Liver (tissue), 9 donors: Measurements from ENCODE around the gene URM1. TPM values are rescaled to one million over a fixed set of nuclear protein-coding genes. Genes with fewer than 3 reads are reported as not detected.

Source experiments
- DNase-seq: peaks from one replicate; pipeline ENCODE4 v3.0.0-alpha.2; 2017; ENCODE audit warnings: low spot score
- H3K27ac ChIP-seq, 2 donors: one replicate each; pipeline ENCODE4 v1.7.0; 2013; ENCODE audit warnings: inconsistent platforms in 2 of 2, low read length in 2 of 2, control low read depth in 1 of 2, low read depth in 1 of 2, mild to moderate bottlenecking in 1 of 2
- H3K27me3 ChIP-seq, 4 donors: one replicate each; pipeline versions ENCODE4 v1.6.1 to v1.7.0; 2013; ENCODE audit warnings: low read length in 3 of 4, inconsistent platforms in 1 of 4, mild to moderate bottlenecking in 1 of 4, moderate library complexity in 1 of 4; ENCODE audit not compliant: control insufficient read depth in 4 of 4, insufficient read depth in 4 of 4
- H3K36me3 ChIP-seq, 4 donors: one replicate each; pipeline versions ENCODE4 v1.6.1 to v1.7.0; 2013; ENCODE audit warnings: low read length in 3 of 4, mild to moderate bottlenecking in 3 of 4, low read depth in 1 of 4, moderate library complexity in 1 of 4; ENCODE audit not compliant: control insufficient read depth in 4 of 4, insufficient read depth in 3 of 4
- H3K4me1 ChIP-seq, 4 donors: one replicate each; pipeline versions ENCODE4 v1.6.1 to v1.7.0; 2013; ENCODE audit warnings: low read length in 3 of 4, mild to moderate bottlenecking in 3 of 4, moderate library complexity in 1 of 4; ENCODE audit not compliant: control insufficient read depth in 4 of 4, insufficient read depth in 4 of 4
- H3K4me3 ChIP-seq, 3 donors: one replicate each; pipeline versions ENCODE4 v1.6.1 to v1.7.0; 2013; ENCODE audit warnings: low read length in 3 of 3, control low read depth in 1 of 3, low read depth in 1 of 3, mild to moderate bottlenecking in 1 of 3
- H3K9ac ChIP-seq, 2 donors: one replicate each; pipeline ENCODE4 v1.7.0; 2013; ENCODE audit warnings: low read length in 2 of 2, mild to moderate bottlenecking in 2 of 2, moderate library complexity in 2 of 2, control low read depth in 1 of 2, low read depth in 1 of 2
- H3K9me3 ChIP-seq, 4 donors: one replicate each; pipeline versions ENCODE4 v1.6.1 to v1.7.0; 2013; ENCODE audit warnings: low read length in 3 of 4; ENCODE audit not compliant: control insufficient read depth in 4 of 4
- CTCF ChIP-seq: fragments of 150-350 bp; IDR thresholded peaks from 2 replicates; pipeline ENCODE4 v1.5.1; 2017; ENCODE audit warnings: improper control_type of control experiment, low read depth, low read length; ENCODE audit not compliant: missing input control
- FOXA1 ChIP-seq: IDR thresholded peaks from 2 replicates; pipeline ENCODE4 v1.6.1; 2016; ENCODE audit warnings: antibody characterized with exemption
- FOXA2 ChIP-seq: IDR thresholded peaks from 2 replicates; pipeline ENCODE4 v1.6.1; 2016; ENCODE audit warnings: antibody characterized with exemption
- HNF4A ChIP-seq, 2 donors: conservative IDR thresholded peaks; 2 replicates each; pipeline ENCODE4 v1.6.1; 2016; ENCODE audit warnings: antibody characterized with exemption in 2 of 2, mild to moderate bottlenecking in 2 of 2
- JUND ChIP-seq, 2 donors: IDR thresholded peaks; 2 replicates each; pipeline ENCODE4 v1.6.1; 2016; ENCODE audit warnings: antibody characterized with exemption in 2 of 2
- NR2F2 ChIP-seq: IDR thresholded peaks from 2 replicates; pipeline ENCODE4 v1.6.1; 2016; ENCODE audit warnings: antibody characterized with exemption
- SP1 ChIP-seq: IDR thresholded peaks from 2 replicates; pipeline ENCODE4 v1.6.1; 2018; ENCODE audit warnings: antibody characterized with exemption, mild to moderate bottlenecking
- TAF1 ChIP-seq: conservative IDR thresholded peaks from 2 replicates; pipeline ENCODE4 v1.6.1; 2016; ENCODE audit warnings: antibody characterized with exemption, mild to moderate bottlenecking
- ZBTB33 ChIP-seq: IDR thresholded peaks from 2 replicates; pipeline ENCODE4 v1.6.1; 2016; ENCODE audit warnings: antibody characterized with exemption
- whole genome bisulfite sequencing: extraction: QIAGEN DNeasy Blood & Tissue Kit; methylation state at CpG from one replicate; pipeline ENCODE4 v1.1.7; 2013; 5-methylcytosine and 5-hydroxymethylcytosine counted together
- polyA plus RNA-seq, 2 donors: library from polyadenylated mRNA; stranded (reverse) in 1 of 2; unstranded in 1 of 2; fragments of 200-250 nt in 1 of 2; fragments of >200 nt in 1 of 2; fragmentation: Nextera tagmentation in 1 of 2; extraction: Ambion mirVana in 1 of 2; gene quantifications; one replicate each; pipeline versions ENCODE4 v1.2.1 to v1.2.3, GENCODE V29; 2013 to 2015
- total RNA-seq, 2 donors: library from RNA; depleted of rRNA; stranded (reverse); fragments of >200 nt; gene quantifications; one replicate each; pipeline ENCODE4 v1.2.3, GENCODE V29; 2014
- donor health status: healthy.
- donor health status: healthy.
- donor health status: healthy.
- donor health status: healthy.
- donor health status: healthy.

URM1 gene
- total and polyA plus RNA-seq, 4 donors: 12.1 to 35.0 (median 19.5) TPM

- Histone ChIP-seq H3K9ac (no peak overlapping the region), H3K4me3 (no peak overlapping the region), H3K4me1 (peaks cover 0 to 14% (median 11%) of the 10 kb centered on the region in 4 donors), H3K27me3 (no peaks in the 10 kb centered on the region), H3K27ac (no peak overlapping the region), H3K36me3 (peaks cover 0 to 9% (median 4%) of the 10 kb centered on the region in 4 donors), H3K9me3 (no peaks in the 10 kb centered on the region)
- 92% methylated on average over 5 of the region's 5 CpGs for WGBS
- no peak for DNase-seq
- TF ChIP-seq TAF1 (no peak), ZBTB33 (no peak)
Observed at GRCh38 chr9:128375865-128376264, 4.7 kb downstream of the URM1 start.

GRCh38 chr9:128382261-128382660 is 11.1 kb downstream of the URM1 start:
- 89% methylated on average over 6 of the region's 6 CpGs for WGBS
- Histone ChIP-seq H3K4me1 (no peaks in the 10 kb centered on the region), H3K36me3 (peaks cover 6 to 38% (median 15%) of the 10 kb centered on the region in 4 donors), H3K9ac (no peak overlapping the region), H3K4me3 (no peak overlapping the region), H3K27ac (no peak overlapping the region), H3K9me3 (no peaks in the 10 kb centered on the region), H3K27me3 (no peaks in the 10 kb centered on the region)
- no peak for DNase-seq
- no peak for TF ChIP-seq CTCF
- TF ChIP-seq SP1: no peak
- TF ChIP-seq FOXA2: no peak

- H3K36me3 ChIP-seq: peaks cover 6 to 44% (median 20%) of the 10 kb centered on the region in 4 donors
- 94% methylated on average over 9 of the region's 9 CpGs for WGBS
- H3K27ac ChIP-seq: no peak overlapping the region
Observed at GRCh38 chr9:128383007-128383753, 12.0 kb downstream of the URM1 start.

More at GRCh38 chr9:128383007-128383753, 12.0 kb downstream of the URM1 start:
- Histone ChIP-seq H3K9ac (no peak overlapping the region), H3K4me3 (no peak overlapping the region), H3K27me3 (no peaks in the 10 kb centered on the region), H3K4me1 (no peaks in the 10 kb centered on the region), H3K9me3 (no peaks in the 10 kb centered on the region)
- no peak for DNase-seq
- TF ChIP-seq HNF4A (conservative IDR thresholded peaks at IDR 0.05) (no peak), CTCF (no peak), NR2F2 (no peak), FOXA1 (no peak), JUND (IDR thresholded peaks at IDR 0.05) (no peak)
